A549 treated with GW870086 at 1 μM for 4 hours (cell line): Measurements from ENCODE around the gene TMEM106B. TPM values are rescaled to one million over a fixed set of nuclear protein-coding genes. Genes with fewer than 3 reads are reported as not detected.

ENCODE experiments used
- total RNA-seq: library from RNA; stranded (reverse); fragments of 200-300 nt; extraction: Qiagen RNA extraction; gene quantifications from 5 replicates; pipeline ENCODE4 v1.2.3, GENCODE V29; 2022; ENCODE audit warnings: low read depth

The TMEM106B gene
- 29.5 to 38.9 TPM (median 34.1 TPM) in 5 replicates for total RNA-seq

GRCh38 chr7:12211054-12211710 lies at the start of gene TMEM106B:
TMEM106B (plus strand) TSS chr7:12211294; CDS start chr7:12214811, 3,517 bp downstream.

Other genes starting within 250 kb of the TMEM106B start
- 0.31 to 0.76 TPM (median 0.57 TPM) in 5 replicates for gene VWDE, start 192.6 kb downstream of the TMEM106B start, total RNA-seq